ENCODE results near the gene WDR73.

DNA sequence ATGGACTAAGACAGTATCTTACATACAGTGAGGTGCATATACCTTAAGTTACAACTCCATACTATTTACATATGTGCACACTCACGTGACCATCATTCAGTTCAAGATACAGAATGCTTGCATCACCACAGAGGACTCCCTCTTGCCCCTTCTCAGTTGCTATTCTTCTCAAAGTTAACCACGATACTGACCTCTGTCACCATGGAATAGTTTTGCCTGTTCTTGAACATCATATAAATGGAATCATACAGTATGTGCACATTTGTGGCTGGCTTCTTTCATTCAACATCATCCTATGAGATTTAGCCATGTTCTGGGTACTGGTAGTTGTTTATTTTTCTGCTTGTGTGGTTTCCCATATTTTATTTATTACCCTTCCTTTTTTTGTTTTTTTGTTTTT, 63.7 kb downstream of the WDR73 start:
- TF ChIP-seq POLR2A (IDR thresholded peaks at IDR 0.05): no peak
- TF ChIP-seq CTCF (IDR thresholded peaks at IDR 0.05): no peak

All from Peyer's patch (tissue), 4 donors.